ENCODE results near the gene PRM2.

- TF ChIP-seq, protein P1, sequence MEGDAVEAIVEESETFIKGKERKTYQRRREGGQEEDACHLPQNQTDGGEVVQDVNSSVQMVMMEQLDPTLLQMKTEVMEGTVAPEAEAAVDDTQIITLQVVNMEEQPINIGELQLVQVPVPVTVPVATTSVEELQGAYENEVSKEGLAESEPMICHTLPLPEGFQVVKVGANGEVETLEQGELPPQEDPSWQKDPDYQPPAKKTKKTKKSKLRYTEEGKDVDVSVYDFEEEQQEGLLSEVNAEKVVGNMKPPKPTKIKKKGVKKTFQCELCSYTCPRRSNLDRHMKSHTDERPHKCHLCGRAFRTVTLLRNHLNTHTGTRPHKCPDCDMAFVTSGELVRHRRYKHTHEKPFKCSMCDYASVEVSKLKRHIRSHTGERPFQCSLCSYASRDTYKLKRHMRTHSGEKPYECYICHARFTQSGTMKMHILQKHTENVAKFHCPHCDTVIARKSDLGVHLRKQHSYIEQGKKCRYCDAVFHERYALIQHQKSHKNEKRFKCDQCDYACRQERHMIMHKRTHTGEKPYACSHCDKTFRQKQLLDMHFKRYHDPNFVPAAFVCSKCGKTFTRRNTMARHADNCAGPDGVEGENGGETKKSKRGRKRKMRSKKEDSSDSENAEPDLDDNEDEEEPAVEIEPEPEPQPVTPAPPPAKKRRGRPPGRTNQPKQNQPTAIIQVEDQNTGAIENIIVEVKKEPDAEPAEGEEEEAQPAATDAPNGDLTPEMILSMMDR (IDR thresholded peaks at IDR 0.05), result no peak
- no peak for TF ChIP-seq POLR2A (IDR thresholded peaks at IDR 0.05)
These were observed 17.5 kb downstream of the PRM2 start for GRCh38 chr16:11258553-11259492.

All from Peyer's patch (tissue), 4 donors.